Endometrial microvascular endothelial cells (primary cell): Measurements from ENCODE around the gene UGT2B10. TPM values are rescaled to one million over a fixed set of nuclear protein-coding genes. Genes with fewer than 3 reads are reported as not detected.
"Not testable (repeated sequence)": the region's sequence is repeated elsewhere in the genome, so short reads cannot be mapped to it uniquely, and the experiment has no call there.

Experiments used
- in situ Hi-C: cut with HindIII; loops from 2 replicates; pipeline ENCODE4 v1.10.0; 2017; ENCODE audit warnings: low sequenced_read_pairs, low pct_unique_long_range_greater_than_20kb; ENCODE audit errors: inconsistent ontology term
- total RNA-seq: library from RNA; depleted of rRNA; stranded (reverse); fragments of >200 nt; gene quantifications from one replicate; pipeline ENCODE4 v1.2.3, GENCODE V29; 2015; ENCODE audit errors: inconsistent ontology term

The UGT2B10 gene
- total RNA-seq: not detected

DNA sequence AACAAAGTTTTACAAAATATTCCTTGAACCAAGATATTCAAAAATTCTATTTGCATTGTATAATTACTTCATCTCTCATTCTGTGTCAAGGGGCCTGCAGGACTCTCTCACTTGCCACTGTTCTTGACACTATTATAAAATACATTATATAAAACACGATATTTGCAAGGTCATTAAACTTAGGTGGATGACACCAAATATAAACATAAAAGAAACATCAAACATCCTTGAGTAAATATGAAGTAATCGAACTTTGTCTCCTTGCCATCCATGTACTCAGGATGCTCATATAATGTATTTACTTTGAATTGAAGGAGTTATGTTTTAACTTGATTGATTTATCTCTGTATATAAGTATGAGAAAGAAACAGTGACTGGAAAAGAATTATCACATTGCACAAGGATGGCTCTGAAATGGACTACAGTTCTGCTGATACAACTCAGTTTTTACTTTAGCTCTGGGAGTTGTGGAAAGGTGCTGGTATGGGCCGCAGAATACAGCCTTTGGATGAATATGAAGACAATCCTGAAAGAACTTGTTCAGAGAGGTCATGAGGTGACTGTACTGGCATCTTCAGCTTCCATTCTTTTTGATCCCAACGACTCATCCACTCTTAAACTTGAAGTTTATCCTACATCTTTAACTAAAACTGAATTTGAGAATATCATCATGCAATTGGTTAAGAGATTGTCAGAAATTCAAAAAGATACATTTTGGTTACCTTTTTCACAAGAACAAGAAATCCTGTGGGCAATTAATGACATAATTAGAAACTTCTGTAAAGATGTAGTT, at the start of gene UGT2B10:
UGT2B10 (plus strand) TSS at position 378 of the 793 bp plus-strand sequence; CDS start at position 404, 26 bp downstream.
- in situ Hi-C loops: not testable (repeated sequence)

DNA sequence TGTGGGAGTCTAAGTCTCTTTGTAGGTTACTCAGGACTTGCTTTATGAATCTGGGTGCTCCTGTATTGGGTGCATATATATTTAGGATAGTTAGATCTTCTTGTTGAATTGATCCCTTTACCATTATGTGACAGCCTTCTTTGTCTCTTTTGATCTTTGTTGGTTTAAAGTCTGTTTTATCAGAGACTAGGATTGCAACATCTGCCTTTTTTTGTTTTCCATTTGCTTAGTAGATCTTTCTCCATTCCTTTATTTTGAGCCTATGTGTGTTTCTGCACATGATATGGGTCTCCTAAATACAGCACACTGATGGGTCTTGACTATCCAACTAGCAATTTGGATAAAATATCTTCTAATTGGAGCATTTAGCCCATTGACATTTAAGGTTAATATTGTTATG, 44.0 kb upstream of the UGT2B10 start:
- in situ Hi-C loops: not testable (repeated sequence)

DNA sequence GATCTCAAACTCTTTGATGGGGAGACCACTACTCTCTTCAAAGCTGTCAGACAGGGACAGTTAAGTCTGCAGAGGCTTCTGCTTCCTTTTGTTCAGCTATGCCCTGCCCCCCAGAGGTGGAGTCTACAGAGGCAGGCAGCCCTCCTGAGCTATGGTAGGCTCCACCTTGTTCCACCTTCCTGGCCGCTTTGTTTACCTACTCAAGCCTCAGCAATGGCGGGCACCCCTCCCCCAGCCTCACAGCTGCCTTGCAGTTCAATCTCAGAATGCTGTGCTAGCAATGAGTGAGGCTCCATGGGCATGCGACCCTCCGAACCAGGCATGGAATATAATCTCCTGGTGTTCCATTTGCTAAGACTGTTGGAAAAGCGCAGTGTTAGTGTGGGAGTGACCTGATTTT, 42.1 kb upstream of the UGT2B10 start:
- in situ Hi-C loops: no loop called here

DNA sequence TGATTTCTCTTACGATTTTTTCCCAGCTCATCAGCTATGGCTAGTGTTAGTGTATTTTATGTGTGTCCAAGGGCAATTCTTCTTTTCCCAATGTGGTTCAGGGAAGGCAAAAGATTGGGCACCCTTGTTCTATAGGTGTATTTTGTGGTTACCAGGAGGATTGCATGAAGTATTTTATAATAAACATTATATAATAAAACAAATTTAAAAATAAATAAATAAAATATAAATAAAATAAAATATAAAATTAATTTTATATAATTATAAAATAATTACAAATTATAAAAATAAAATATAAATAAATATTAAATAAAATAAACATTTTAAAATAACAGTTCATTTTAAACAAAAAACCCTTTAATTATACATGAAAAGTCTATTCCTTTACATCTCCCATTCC, 35.6 kb upstream of the UGT2B10 start:
- in situ Hi-C loops: no loop called here

DNA sequence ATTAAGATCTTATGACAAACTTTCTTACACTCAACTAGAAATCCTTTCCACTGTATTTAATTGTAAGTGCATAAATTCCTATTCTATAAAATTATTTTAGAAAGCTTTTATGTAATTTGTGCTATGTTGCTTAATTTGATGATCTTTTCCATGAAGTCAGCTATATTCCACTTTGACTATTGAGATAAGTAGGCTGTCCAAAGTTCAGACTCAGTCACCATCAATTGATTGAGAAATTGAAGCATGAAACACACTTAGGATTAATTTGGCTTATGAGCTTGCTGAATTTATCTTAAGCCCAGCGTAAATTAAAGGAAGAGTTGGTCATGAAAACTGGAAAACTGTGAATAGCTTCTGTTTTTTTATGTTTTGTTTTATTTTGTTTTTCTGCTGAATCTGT, 18.7 kb upstream of the UGT2B10 start:
- in situ Hi-C loops: no loop called here

DNA sequence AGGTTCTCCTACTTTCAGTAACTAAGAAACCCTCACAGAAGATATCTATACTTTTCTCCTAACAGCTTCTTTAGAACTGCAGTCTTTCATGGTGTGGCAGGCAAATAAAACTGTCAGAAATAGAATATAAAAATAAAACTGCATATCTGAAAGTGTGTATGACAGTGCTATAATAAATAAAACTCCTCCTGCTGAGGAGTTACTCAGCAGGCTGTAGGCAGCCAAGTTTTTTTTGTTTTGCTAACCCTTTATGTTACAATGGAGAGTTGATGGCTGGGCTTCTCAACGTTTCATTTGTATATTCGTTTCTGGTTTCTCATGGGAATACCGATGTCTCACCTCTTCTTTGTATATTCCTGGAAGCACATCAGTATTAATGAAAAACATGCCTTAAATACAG, 18.2 kb upstream of the UGT2B10 start:
- in situ Hi-C loops: no loop called here

DNA sequence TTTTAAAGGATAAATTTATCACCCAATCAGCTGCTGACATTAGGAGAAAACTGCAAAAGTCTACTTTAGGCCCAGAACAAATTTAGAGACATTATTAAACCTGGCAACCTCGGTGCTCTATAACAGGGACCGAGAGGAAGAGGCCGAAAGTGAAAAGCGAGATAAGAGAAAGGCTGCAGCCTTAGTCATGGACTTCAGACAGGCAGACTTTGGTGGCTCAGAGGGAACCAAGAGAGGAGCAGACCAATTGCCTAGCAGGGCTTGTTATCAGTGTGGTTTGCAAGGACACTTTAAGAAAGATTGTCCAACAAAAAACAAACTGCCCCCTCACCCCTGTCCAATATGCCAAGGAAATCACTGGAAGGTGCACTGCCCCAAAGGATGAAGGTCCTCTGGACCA, 12.8 kb upstream of the UGT2B10 start:
- in situ Hi-C loops: no loop called here

DNA sequence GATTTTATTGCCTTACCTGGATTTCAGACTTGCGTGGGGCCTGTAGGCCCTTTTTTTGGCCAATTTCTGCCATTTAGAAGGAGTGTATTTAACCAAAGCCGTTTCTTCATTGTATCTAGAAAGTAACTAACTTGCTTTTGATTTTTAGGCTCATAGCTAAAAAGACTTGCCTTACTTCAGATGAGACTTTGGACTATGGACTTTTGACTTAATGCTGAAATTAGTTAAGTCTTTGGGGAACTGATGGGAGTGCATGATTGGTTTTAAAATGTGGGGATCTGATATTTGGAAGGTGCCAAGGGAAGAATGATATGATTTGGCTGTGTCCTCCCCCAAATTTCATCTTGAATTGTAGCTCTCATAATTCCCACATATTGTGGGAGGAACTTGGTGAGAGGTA, 7.7 kb upstream of the UGT2B10 start:
- in situ Hi-C loops: no loop called here

DNA sequence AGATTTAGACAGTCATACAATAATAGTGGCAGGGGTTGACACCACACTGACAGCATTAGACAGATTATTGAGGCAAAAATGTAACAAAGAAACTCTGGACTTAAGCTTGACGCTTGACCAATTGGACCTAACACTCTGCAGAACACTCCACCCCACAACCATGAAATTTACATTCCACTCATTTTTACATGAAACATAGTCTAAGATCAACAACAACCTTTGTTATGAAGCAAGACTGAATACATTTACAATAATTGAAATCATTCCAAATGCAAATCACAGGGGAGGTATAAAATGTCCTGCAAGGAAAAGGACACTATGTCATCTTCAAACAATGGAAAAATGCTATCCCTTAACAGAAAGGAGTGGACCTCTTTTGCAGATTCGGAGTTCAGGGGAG, 4.9 kb upstream of the UGT2B10 start:
- in situ Hi-C loops: no loop called here

DNA sequence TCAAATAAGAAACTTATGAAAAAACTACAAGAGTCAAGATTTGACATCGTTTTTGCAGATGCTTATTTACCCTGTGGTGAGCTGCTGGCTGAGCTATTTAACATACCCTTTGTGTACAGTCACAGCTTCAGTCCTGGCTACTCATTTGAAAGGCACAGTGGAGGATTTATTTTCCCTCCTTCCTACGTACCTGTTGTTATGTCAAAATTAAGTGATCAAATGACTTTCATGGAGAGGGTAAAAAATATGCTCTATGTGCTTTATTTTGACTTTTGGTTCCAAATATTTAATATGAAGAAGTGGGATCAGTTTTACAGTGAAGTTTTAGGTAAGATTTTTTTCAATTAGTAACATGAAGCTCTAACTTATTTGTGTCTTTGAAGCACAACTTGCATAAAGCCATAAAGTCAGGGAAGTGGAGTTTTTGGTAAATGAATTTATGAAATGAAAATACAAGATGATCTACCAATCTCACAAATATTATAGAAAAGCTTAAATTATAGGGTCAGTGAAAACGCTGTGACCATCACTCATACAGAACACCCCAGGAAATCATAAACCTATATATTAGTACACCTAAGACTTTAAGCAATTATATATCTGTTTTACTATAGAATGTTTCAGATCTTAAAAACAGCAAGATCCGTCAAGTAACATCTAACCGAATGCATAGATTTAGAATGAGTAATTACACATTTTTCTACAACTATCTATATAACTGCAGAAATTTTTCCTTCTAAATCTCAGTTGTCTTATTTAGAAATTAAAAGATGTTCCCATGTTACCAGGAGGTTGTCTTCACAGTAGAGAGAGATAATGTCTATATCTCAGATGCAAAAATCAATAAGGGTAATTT, 844 bp downstream of the UGT2B10 start:
- in situ Hi-C loops: not testable (repeated sequence)

DNA sequence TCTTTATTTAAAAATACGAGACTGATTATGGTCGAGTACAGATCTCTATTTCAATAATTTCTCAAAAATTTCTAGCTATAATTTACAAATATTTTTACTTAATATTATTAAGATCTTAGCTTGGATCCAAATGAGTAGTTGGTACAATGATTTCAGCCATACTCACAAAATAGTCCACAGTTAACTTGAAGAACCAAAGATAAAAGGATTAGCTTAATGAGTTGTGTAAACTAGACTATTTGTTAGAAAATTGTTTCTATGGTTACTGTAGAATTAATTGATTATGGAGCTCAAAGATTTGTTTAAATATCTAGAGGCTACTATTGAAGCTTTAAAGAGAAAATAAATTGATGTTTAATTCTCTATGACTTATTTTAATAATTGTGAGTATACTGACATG, 1.6 kb downstream of the UGT2B10 start:
- in situ Hi-C loops: no loop called here

DNA sequence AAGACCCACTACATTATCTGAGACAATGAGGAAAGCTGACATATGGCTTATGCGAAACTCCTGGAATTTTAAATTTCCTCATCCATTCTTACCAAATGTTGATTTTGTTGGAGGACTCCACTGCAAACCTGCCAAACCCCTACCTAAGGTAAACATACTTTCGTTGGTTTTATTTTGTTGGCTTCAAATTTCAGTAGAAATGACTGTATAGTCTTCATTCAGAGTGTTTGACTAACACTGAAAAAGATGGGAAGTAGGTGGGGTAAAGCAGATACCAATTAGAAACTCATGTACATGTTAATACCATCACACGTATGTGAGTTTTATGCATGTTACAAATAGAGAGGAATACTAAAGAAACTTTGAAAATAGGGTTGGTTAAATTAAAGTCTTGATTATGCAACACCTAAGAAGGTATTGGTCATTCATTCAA, 2.3 kb downstream of the UGT2B10 start:
- in situ Hi-C loops: not testable (repeated sequence)

DNA sequence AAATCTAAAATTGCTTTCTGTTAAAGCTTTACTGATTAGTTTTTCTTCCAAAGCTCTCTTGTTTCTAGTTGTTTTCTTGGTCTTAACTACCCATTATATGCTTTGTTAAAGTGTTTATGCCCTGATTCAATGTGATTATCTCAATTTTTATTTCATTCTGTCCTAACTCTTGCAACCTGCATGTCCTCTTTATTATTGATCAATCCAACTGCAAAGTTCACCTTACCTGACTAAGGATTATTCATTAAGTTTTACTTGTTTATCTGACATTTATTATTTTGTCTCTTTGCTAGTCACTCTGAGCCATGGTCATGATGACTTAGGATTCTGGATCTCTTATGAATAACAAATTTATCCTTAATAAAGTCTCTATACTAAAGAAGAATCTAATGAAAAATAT, 15.8 kb downstream of the UGT2B10 start:
- in situ Hi-C loops: no loop called here

DNA sequence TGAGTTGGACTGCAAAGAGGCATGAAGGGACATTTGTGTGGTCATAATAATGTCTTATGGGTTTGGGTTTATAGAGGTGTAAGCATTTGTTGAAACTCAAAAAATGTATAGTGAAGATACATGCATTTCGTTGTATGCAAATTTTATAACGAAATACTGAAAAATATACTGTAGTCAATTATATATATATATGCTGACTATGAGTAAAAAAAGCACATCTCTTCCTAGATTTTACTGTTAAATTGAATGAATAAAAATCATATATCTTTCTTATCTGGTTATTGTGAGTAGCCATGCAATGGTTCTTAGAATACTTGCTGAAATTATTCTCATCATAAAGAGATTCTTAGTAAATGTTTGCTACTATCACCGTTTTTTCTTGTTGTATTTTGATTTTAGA, 34.5 kb downstream of the UGT2B10 start:
- in situ Hi-C loops: no loop called here

DNA sequence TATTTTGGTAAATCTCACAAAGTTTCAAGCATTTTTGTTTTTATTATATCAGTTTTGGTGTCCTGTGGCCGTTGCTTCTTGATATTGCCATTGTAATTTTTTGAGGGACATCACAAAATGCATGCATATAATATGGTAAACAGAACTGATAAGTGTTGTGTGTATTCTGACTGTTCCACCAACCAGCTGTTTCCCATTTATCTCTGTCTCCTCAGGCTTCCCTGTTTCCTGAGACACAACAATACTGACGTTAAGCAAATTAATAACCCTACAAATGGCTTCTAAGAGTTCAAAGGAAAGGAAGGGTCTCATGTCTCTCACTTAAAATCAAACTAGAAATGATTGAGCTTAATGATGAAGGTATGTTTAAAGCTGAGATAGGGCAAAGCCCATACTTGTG, 40.0 kb downstream of the UGT2B10 start:
- in situ Hi-C loops: no loop called here

DNA sequence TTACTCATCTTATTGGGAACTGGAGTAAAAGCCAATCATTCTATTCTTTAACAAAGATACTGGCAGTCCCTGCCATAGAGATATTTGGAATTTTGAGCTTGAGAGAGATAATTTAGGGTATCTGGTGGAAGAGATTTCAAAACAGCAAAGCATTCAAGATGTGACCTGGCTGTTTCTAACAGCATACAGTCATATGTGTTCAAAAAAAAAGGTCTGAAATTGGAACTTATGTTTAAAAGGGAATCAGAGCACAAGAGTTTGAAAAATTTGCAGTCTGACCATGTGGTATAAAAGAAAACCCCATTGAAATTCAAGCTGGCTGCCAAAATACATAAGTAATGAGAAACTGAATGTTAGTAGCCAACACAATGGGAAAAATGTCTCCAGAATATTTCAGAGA, 42.2 kb downstream of the UGT2B10 start:
- in situ Hi-C loops: no loop called here

DNA sequence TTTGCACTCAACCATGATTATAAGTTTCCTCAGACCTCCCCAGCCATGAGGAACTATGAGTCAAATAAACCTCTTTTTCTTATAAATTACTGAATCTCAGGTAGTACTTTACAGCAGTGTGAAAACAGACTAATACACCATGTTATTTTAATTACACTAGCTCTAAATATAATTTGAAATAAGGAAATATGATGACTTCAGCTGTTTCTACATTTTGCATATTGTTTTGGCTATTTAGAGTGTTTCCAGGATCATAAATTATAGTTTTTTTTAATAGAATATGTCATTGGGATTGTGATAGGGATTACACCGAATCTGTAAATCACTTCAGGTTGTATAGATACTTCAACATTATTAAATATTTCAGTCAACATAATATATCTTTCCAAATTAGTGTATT, 43.9 kb downstream of the UGT2B10 start:
- in situ Hi-C loops: no loop called here

DNA sequence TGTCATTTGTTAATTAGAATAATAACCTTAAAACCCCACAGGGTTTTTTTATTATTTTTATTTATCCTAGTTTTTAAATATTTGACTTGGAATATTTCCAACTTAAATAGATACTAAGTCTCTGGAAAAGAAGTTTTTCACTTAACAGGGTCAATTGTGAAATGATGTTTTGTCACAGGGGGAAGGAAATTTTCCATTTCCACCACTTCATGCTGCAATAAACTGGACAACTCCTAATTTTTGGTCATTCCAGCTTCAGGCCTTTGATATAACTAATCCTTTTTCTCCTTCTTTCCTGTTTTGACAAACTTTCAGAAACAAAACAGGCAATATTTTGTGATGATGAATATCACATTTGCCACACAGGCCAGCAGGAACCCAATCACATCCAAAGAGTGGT, 45.3 kb downstream of the UGT2B10 start:
- in situ Hi-C loops: no loop called here

DNA sequence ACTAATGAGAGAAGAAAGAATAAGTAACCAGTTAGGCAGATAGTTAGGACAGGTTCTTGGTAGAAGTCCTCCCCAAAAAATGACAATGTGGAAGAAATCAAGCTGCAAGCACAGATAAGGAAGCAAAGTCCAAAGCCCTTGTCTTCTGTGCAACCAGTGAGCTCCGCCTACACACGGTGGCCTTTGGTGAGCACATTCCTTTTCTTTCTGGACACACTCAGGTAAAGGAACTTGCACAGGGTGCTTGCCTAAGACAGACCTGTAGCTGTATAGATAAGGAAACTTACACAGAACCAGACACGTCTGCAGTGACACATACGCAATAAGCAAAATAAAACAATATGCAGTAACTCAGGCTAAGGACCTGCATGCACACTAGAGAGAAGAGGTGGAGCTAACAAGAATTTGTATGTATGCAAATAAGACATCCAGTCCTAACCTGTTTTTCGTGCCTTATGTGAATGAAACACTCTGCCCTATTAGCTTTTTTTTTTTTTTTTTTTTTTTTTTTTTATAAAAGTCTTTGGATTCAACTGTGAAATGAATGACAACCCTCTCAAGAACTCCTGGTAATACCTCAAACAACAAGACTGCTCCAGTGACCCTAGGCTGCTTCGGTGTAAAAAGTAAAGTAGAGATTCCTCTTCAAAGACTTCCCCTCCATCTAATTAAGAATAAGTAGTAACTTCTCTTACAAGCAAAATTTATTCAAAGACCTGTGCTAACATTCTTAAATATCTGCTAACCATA, 48.8 kb downstream of the UGT2B10 start:
- in situ Hi-C loops: no loop called here
